Fibroblast of lung (primary cell): ENCODE measurements around the gene SMCO1.

ENCODE experiments used
- EZH2 ChIP-seq: IDR thresholded peaks from 2 replicates; pipeline ENCODE4 v1.5.1; 2012; ENCODE audit warnings: low read length, control low read depth, mild to moderate bottlenecking; ENCODE audit errors: missing control alignments
- TF ChIP-seq, protein P1 (sequence below), 2 donors: IDR thresholded peaks in 1 of 2; conservative IDR thresholded peaks in 1 of 2; 1 replicate in 1 of 2; 2 replicates in 1 of 2; pipeline ENCODE4 v1.5.1; 2011 to 2012; ENCODE audit warnings: low read length in 2 of 2, control low read depth in 1 of 2, inconsistent platforms in 1 of 2, low read depth in 1 of 2, mild to moderate bottlenecking in 1 of 2

DNA sequence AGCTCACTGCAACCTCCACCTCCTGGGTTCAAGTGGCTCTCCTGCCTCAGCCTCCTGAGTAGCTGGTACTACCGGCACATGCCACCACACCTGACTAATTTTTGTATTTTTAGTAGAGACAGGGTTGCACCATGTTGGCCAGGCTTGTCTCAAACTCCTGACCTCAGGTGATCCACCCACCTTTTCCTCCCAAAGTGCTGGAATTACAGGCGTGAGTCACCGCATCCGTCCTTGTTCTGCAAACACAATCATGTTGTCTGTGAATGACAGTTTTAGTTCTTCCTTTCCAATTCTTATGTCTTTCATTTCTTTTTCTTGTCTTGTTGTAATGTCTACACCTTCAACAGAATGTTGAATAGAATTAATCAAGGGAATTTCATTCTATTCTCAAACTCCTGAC lies 16.3 kb upstream of the SMCO1 start:
- TF ChIP-seq, protein P1, sequence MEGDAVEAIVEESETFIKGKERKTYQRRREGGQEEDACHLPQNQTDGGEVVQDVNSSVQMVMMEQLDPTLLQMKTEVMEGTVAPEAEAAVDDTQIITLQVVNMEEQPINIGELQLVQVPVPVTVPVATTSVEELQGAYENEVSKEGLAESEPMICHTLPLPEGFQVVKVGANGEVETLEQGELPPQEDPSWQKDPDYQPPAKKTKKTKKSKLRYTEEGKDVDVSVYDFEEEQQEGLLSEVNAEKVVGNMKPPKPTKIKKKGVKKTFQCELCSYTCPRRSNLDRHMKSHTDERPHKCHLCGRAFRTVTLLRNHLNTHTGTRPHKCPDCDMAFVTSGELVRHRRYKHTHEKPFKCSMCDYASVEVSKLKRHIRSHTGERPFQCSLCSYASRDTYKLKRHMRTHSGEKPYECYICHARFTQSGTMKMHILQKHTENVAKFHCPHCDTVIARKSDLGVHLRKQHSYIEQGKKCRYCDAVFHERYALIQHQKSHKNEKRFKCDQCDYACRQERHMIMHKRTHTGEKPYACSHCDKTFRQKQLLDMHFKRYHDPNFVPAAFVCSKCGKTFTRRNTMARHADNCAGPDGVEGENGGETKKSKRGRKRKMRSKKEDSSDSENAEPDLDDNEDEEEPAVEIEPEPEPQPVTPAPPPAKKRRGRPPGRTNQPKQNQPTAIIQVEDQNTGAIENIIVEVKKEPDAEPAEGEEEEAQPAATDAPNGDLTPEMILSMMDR (conservative IDR thresholded peaks at IDR 0.05 in 1 of 2, IDR thresholded peaks at IDR 0.05 in 1 of 2; ENCODE audit: low read depth in 1 of 2, low read length in 2 of 2) = no peak
- no peak for TF ChIP-seq EZH2
